Measurements from ENCODE around the gene ESRP2.

Gene ESRP2

GRCh38 chr16:68235887-68236136, at the start of gene ESRP2:
ESRP2 (minus strand) TSS chr16:68236127; CDS start chr16:68236045, 82 bp downstream.
- no peak for DNase-seq (ENCODE audit: low spot score)

DNA sequence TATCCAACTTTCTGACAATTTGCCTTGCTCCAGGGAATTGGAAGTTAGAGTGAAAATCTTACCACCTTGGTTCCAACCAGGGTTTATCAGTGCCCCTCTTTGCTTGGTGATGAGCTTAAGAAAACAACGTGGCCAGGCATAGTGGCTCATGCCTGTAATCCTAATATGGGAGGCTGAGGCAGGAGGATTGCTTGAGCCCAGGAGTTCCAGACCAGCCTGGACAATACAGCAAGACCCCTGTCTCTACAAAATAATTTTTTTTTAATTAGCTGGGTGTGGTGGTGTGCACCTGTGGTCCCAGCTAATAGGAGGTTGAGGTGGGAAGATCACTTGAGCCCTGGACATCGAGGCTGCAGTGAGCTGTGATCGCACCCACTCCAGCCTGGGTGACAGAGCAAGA, 49.8 kb upstream of the ESRP2 start:
- DNase-seq (ENCODE audit: low spot score) = no peak

DNA sequence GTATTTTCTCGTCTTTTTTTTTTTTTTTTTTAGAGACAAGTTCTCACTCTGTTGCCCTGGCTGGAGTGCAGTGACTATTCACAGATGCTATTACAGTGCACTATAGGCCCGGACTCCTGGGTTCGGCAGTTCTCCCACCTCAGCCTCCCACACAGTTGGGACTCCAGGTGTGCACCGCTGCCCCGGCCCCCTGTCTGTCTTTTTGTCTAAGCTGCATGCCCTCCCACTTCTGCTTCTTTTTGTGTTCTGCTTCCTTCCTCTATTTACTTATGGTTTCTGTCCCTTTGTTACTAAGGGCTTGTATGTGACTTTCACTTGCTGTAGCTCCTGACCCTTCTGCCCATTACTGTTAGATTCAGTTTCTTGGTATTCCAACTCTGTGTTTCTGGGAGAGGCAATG, 48.9 kb upstream of the ESRP2 start:
- DNase-seq (ENCODE audit: low spot score) = no peak

- DNase-seq (ENCODE audit: low spot score) = no peak
Measured at GRCh38 chr16:68283801-68284598, 48.1 kb upstream of the ESRP2 start.

DNA sequence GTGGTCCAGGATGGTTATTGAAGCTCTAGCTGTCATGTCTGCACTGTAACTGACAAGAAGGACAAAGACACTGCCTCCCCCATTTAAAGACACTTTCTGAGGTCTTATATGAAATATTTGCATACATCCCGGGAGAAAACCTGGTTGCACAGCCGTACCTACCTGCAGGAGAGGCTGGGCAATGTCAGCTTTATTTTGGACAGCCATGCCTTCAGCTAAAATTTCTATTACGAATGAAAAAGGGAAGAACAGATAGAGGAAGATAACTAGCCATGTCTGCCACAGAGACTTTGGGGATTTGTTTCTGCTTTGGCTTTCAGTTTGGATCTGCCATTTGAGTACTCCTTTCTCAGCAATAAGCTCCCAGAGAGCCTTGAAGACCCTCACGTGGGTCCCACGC, 47.4 kb upstream of the ESRP2 start:
- no peak for DNase-seq (ENCODE audit: low spot score)

DNA sequence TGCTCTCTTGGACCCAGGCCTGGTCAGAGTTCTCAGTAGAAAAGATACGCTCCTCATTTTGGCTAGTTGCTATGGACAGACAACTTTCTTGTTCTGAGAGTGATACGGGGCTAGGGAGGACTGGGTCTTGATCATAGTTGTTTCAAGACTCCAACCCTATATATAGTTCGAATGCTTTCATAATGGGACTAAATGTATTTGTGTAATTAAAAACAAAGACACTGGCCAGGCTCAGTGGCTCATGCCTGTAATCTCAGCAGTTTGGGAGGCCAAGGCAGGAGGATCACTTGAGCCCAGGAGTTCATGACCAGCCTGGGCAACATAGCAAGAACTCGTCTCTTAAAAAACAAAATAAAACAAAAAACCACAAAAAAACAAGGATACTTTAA, 46.1 kb upstream of the ESRP2 start:
- no peak for DNase-seq (ENCODE audit: low spot score)

- DNase-seq (ENCODE audit: low spot score) = no peak
Measured at GRCh38 chr16:68281368-68282063, 45.6 kb upstream of the ESRP2 start.

- no peak for DNase-seq (ENCODE audit: low spot score)
Measured at GRCh38 chr16:68279726-68280558, 44.0 kb upstream of the ESRP2 start.

GRCh38 chr16:68276223-68276622, 40.3 kb upstream of the ESRP2 start:
- DNase-seq (ENCODE audit: low spot score) = no peak

DNA sequence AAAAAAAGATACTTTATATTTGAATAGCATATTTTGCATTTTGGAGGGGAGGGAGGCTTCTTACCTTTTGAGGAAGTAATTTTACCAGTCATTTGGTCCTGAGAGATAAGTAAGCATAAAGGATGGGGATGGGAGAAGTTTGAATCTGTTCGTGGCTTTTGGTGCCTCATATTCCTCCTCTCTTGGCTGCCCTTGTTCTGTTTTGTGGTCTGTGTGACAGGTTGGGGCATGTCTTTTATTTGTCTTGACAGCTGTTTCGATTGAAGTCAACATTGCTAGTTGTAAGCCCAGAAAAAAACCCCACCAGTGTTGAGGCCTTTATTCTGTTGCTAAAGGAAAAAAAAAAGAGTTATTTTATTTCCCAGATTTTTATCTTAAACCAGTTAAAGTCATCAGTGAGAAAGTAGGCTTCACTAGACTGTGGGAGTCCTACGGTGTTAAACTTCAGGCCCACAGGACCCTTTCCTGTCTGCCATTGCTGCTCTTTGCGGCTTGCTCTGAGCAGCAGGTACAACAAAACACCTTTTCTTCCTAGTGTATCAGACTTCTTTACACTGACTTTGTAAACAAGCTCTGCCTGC, 39.8 kb upstream of the ESRP2 start:
- no peak for DNase-seq (ENCODE audit: low spot score)

- no peak for DNase-seq (ENCODE audit: low spot score)
Measured at GRCh38 chr16:68274441-68274840, 38.5 kb upstream of the ESRP2 start.

- DNase-seq (ENCODE audit: low spot score) = no peak
Measured at GRCh38 chr16:68273896-68274295, 38.0 kb upstream of the ESRP2 start.

DNA sequence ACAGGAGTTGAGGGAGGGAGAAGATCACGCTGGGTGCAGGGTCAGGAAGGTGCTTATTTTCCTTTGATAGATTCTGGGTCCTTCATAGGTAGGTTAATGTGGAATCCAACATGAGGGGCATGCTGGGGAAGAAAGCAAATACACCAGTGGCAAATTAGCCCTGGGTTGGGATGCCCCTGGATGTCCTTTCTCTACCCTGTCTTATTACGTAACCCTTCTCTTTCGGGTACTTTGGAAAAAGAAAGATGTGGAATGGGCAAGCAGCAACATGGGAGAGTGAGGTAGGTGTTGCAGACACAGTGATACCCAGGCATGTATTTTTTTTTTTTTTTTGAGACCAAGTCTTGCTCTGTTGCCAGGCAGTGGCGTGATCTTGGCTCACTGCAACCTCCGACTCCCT, 37.5 kb upstream of the ESRP2 start:
- no peak for DNase-seq (ENCODE audit: low spot score)

GRCh38 chr16:68272507-68273209, 36.7 kb upstream of the ESRP2 start:
- no peak for DNase-seq (ENCODE audit: low spot score)

DNA sequence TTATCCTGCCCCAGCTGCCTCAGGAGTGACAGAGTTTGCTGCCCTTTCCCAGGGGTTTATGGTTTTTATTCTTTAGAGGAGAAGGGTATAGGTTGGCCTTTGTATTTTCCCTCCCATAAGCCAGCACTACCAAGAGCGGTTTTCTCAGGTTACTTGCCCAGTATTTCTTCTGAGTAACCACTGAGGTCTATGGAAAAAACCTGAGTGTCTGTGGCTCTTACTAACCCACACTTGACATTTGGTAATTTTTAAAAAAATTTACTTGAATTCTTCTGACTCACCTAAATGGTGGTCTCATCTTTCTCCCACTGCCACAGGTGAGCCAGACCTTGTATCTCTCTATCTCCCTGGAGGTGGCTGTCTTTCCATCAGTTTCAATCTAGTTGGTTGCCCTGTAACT, 34.4 kb upstream of the ESRP2 start:
- DNase-seq (ENCODE audit: low spot score) = no peak

DNA sequence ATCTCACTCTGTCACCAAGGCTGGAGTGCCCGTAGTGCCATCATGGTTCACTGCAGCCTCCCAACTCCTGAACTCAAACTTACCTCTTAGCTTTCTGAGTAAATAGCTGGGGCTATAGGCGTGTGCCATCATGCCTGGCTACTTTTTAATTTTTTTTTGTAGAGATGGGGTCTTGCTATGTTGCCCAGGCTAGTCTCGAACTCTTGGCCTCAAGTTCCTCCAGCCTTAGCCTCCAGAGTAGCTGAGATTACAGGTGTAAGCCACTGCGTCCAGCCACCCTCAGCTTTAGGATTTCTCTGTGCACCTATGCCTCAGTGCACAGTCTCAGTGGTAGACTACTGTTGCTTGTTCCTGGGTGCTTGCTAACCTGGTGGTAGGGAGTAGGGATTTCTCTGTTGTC, 33.9 kb upstream of the ESRP2 start:
- DNase-seq (ENCODE audit: low spot score) = no peak

DNA sequence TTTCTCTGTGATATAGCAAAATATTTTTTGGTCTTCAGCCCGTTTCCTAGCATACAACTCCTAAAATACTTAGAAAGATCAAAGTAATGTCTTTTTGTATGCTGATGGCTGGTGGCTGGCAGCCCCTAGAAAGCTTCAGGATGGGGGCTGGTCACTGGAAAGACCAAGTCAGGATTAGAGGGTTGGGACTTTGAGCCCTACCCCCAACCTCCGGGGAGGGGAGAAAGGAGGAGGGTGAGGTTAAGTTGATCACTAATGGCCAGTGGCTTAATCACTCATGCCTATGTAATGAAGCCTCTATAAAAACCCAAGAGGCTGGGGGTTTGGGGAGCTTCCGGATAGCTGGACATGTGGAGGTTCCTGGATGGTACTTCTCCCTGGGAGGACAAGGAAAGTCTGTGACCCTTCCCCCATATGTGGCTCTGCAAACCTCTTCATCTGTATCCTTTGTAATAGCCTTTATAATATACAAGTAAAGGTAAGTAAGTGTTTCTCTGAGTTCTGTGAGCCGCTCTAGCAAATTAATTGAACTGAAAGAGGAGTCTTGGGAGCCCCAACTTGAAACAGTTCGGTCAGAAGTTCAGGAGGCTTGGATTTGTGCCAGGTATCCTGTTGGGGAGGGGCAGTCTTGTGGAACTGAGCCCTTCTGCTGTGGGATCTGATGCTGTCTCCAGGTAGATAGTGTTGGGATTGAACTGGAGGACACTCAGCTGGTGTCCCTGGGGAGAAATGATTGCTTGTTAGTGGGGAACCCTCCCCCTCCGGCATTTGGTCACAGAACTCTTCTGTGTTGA, 31.9 kb upstream of the ESRP2 start:
- DNase-seq (ENCODE audit: low spot score) = no peak

DNA sequence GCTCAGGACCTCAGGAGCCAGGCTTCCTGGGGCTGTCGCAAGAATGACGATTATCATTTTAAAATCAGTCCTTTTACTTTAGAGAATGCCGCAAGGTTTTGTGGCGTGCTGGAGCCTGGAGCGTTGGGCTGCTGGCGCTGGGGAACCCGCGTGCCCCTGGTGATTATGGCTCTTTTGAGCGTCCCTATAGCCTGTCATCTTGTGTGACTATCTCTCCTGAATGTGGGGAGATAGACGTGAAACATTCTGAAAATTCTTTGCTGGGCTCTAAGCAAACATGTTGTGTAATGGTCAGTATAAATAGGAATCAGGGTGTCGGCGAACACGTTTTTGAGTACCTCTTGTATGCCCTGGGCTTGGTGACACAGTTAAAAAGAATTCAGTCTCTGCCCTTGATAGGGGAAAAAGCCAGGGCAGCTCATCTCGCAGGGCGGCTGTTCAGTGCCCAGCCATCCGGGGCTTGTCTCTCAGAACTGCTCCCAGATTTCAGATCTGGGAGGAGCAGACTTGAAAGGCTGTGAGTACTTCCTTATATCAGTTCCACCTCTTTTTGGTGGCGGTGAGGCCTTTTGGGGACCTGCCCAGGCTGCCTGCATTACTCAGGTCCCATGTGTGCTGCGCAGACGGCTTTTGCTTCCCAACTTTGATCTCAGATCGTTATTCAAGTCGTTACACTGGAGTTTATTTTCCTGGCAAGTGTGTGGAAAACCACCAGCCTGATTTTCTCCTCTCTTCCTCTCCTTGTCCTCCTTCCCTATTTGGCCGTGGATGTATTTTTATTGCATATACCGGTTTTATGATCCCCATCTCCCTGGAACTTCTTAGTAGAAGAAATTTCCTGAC, 29.4 kb upstream of the ESRP2 start:
- peak; percentile 86 for DNase-seq (ENCODE audit: low spot score)

DNA sequence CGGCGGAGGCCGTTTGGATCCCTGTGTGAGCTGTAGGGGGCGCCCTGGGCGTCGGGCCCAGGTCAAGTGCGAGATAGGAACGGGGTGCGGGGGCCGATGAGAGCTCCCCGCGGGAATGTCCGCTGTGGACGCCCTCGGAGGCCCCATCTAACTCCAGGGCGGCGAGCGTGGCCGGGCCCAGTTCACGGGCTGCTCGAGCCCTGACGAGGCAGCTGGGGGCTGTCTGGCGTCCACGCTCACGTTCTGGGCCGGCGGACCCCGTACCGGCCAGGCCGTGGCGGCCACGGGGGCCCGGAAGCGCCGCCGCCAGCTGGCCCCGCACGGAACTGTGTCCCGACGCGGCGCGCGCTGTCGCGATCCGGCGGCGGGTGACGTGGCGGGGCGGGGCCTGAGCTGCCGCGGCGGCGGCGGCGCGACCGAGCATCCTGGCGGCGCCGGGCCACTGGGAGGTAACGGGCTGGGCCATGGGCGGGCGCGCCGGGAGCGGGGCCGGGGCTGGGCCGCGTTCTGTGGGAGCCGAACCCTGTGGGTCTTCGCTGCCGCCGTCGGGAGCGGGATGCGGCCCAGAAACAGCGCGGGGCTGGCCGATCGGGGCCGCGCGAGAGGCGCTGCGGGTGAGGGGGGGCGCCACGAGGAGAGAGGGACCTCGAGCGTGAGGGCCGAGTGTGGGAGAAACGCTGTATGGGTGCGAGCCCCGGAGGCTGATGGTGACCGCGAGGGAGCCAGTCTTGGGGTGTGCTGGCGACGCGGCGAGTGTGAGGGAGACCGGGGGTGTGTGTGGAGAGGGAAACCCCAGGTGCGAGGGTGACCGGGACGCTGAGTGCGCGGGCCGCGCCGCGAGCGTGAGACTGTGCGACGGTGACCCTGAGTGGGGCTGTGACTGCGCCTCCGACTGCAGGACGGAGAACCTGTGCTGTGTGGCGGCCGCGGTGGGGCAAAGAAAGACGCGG, 28.5 kb upstream of the ESRP2 start, which contains the start of gene SLC7A6:
SLC7A6 (plus strand) TSS at position 399 of the 950 bp plus-strand sequence. CDS start 10,201 bp downstream, outside the sequence.
- peak; percentile 84 for DNase-seq (ENCODE audit: low spot score)
